ENCODE measurements around the gene ATG2B. TPM values are rescaled to one million over a fixed set of nuclear protein-coding genes. Genes with fewer than 3 reads are reported as not detected.

The ATG2B gene
- total and polyA plus RNA-seq, 2 of the 4 experiments (the other 2 are of a cell fraction): 6.9 to 22.0 TPM

GRCh38 chr14:96285667-96286066 is 77.5 kb downstream of the ATG2B start (continued):
- TF ChIP-seq CEBPB (IDR thresholded peaks at IDR 0.05; ENCODE audit: low read depth, low read length): peak; percentile 98

- TF ChIP-seq FOS (IDR thresholded peaks at IDR 0.05; ENCODE audit: low read depth, low read length): no peak
- no peak for TF ChIP-seq RAD21 (IDR thresholded peaks at IDR 0.05; ENCODE audit: low read length)
- no peak for TF ChIP-seq BHLHE40 (IDR thresholded peaks at IDR 0.05; ENCODE audit: low read depth, low read length)
- TF ChIP-seq MAZ (IDR thresholded peaks at IDR 0.05; ENCODE audit: borderline replicate concordance, low read depth, low read length): no peak
- TF ChIP-seq ELK1 (IDR thresholded peaks at IDR 0.05; ENCODE audit: borderline replicate concordance, low read depth, low read length): no peak
- no peak for TF ChIP-seq NFE2L2 (IDR thresholded peaks at IDR 0.05; ENCODE audit: low read depth, low read length)
- dilution Hi-C loops (cut with HindIII; ENCODE audit: low sequenced_read_pairs, unreplicated experiment) (no loop called here), in situ Hi-C loops (cut with MboI; ENCODE audit: low sequenced_read_pairs) (no loop called here), intact Hi-C loops (cut with micrococcal nuclease) (loop anchor here (10.0 kb wide), 1 partner anchor 220 kb away; the partner anchor contains the start of gene PAPOLA)
- Histone ChIP-seq H3K27ac (ENCODE audit: insufficient read depth, low read length) (no peak overlapping the region), H2AFZ (replicated peaks; ENCODE audit: low read length, poor library complexity) (no peak overlapping the region), H4K91ac (ENCODE audit: insufficient read depth, low read depth, low read length) (no peak overlapping the region), H2AK5ac (ENCODE audit: low read depth, low read length) (no peak overlapping the region), H2BK15ac (ENCODE audit: low read depth, low read length) (no peak overlapping the region), H2AK9ac (replicated peaks; ENCODE audit: low read depth, low read length, poor library complexity) (no peak overlapping the region), H2BK120ac (ENCODE audit: low read depth, low read length) (no peak overlapping the region), H3K4me3 (ENCODE audit: insufficient read depth, low read depth, low read length) (no peak overlapping the region), H2BK5ac (ENCODE audit: low read depth, low read length, poor library complexity, severe bottlenecking) (no peak overlapping the region), H3K36me3 (ENCODE audit: control insufficient read depth, insufficient read depth, low read length) (peaks cover 11% of the 10 kb centered on the region), H3K9ac (ENCODE audit: low read depth, low read length) (no peak overlapping the region; the same call in 1 of the 2 replicates), H3K4ac (ENCODE audit: low read depth, low read length) (no peak overlapping the region), H4K5ac (ENCODE audit: low read depth, low read length) (no peak overlapping the region), H3K4me2 (ENCODE audit: low read depth, low read length) (no peak overlapping the region), H4K20me1 (ENCODE audit: insufficient read depth, low read length) (no peaks in the 10 kb centered on the region), H3K27me3 (ENCODE audit: control insufficient read depth, insufficient read depth, low read length) (no peaks in the 10 kb centered on the region), H3K14ac (replicated peaks; ENCODE audit: low read depth, low read length) (no peak overlapping the region), H2BK20ac (ENCODE audit: low read depth, low read length) (no peak overlapping the region), H3K4me1 (ENCODE audit: control insufficient read depth, insufficient read depth, low read length) (peaks cover 11% of the 10 kb centered on the region), H3K18ac (ENCODE audit: low read depth, low read length) (no peak overlapping the region), H3K9me3 (ENCODE audit: control insufficient read depth, insufficient read depth, low read length) (no peaks in the 10 kb centered on the region), H3K56ac (ENCODE audit: extremely low read depth, insufficient read depth, low read length) (no peak overlapping the region), H3K79me1 (ENCODE audit: low read depth in 1 of 2, low read length in 2 of 2) (peaks cover 0 to 3% of the 10 kb centered on the region in 2 experiments; a peak in 1 of 4 replicates), H3K23ac (ENCODE audit: low read depth, low read length) (no peak overlapping the region), H3K9me1 (ENCODE audit: insufficient read depth, low read length) (0 out of 2 replicates have a peak, but pooled peaks cover 2% of the 10 kb centered on the region), H4K8ac (ENCODE audit: low read depth in 2 of 2, low read length in 2 of 2) (no peak overlapping the region)
- DNase-seq (no peak), ATAC-seq (ENCODE audit: low read depth) (no peak)
- BruUV-seq (replicated peaks): no TSS peak
- ChIA-PET POLR2A (ENCODE audit: unreplicated experiment) (no interaction called here), CTCF (interaction anchor here (0.6 kb wide), 1 partner anchor 189 kb away, joined by 3 read pairs; no protein-coding TSS in a partner anchor)
- WGBS, 2 experiments (ENCODE audit: extremely low coverage in 2 of 2, insufficient read length in 1 of 2): no CpG with 5 or more reads among the region's 1 CpG
These were observed 78.7 kb downstream of the ATG2B start for GRCh38 chr14:96284430-96284829.

Data from IMR-90 (cell line).